Cortex of kidney (tissue), 1 donor: ENCODE measurements around the gene RSPH3.

ENCODE experiments used
- DNase-seq: peaks from one replicate; lab custom pipeline; 2025; lab: John Stamatoyannopoulos, UW

Gene RSPH3

DNA sequence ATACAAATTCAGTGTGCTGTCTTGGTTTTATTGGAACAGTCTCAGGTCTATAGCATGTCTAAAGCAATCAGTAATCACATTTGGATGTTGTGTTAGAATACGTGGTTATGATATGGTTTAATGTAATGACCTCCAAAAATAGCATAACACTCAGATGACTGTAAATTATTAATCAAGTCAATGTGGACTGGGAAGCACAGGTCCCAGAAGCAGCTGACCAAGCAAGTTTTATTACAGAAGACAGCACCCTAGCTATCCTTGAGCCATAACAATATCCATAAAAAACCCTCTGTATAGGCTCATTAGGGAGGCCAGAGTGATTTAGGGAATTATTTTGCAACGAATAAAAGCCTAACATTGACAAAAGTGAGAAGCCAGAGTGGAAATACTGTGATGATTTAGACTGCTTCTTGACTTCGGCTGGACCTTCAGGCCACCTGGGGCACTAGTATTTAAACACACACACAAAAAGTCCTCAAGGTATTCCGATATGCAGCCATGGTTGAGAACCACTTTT, 66.9 kb downstream of the RSPH3 start:
- no peak for DNase-seq

DNA sequence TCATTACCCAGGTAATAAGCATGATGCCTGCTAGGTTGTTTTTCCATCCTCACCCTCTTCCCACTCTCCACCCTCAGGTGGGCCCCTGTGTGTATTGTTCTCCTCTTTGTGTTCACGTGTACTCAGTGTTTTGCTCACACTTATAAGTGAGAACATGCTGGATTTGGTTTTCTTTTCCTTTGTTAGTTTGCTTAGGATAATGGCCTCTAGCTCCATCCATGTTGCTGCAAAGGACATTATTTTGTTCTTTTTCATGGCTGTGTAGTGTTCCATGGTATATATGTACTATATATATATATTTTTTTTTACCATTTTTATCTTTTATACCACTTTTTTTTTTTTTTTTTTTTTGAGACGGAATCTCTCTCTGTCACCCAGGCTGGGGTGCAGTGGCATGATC, 71.9 kb downstream of the RSPH3 start:
- no peak for DNase-seq

DNA sequence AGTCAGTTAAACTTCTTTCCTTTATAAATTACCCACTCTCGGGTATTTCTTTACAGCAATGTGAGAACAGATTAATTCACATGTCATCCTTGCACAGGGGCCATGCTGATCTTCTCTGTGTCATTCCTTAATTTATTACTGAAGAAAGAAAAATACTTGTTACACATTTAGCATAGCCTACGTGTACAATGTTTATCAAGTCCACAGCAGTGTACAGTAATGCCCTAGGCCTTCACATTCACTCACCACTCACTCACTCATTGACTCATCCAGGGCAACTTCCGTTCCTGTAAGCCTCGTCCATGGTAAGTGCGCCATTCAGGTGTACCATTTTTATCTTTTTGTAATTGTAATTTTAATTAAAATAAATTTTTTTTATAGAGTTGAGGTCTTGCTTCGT, 73.6 kb downstream of the RSPH3 start:
- DNase-seq = no peak

DNA sequence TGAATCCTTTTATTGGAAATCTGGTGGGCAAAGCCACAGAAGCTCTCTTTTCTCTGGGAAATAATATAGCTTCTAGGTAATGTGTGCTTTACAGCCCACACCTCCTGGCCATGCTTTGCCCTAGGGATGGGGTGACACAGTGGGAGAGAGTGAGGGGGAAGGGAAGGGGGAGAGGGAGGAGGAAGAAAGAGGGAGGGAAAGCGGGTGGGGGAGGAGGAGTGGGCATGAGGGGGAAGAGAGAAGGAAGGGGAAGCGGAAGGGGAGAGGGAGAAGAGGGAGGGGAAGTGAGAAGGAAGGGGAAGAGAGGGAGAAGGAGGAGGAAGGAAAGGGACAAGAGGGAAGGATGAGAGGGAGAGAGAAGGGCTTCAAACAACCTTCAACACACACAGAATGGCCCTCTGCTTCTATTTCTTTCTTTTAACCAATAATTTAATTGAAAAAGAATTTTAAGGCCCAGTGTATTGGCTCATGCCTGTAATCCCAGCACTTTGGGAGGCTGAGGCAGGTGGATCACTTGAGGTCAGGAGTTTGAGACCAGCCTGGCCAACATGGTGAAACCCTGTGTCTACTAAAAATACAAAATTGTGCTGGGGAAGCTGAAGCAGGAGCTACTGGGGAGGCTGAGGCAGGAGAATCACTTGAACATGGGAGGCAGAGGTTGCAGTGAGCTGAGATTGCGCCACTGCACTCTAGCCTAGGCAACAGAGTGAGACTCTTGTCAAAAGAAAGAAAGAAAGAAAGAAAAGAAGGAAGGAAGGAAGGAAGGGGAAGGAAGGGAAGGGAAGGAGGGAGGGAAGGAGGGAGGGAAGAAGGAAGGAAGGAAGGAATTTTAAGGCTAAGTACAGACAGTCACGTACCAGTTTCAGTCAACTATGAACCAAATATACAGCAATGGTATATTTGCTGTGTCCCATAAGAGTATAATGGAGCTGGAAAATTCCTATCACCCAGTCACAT, 75.2 kb downstream of the RSPH3 start:
- no peak for DNase-seq

DNA sequence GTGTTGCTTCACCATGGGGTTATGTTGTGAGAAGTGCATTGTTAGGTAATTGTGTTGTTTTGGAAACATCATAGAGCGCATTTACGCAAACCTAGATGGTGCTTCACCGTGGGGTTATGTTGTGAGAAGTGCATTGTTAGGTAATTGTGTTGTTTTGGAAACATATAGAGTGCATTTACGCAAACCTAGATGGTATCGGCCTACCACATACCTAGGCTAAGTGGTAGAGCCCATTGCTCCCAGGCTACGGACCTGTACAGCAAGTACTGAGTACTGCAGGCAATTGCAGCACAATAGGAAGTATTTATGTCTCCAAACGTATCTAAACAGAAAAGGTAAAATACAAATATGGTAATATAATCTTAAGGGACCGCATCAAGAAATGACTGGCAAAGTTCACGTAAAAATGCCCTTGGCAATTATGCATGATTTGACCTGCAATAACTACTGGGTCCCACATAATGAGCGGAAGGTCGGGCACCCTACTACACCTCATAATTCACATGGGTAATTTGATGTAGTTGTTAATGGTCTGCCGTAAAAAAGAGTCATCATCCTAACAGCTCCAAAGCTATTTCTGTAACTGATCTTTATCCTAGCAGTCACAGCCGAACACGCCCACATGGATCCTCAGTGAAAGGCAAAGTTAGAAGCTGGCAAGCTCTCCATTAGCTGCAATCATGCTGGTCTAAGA, 76.0 kb downstream of the RSPH3 start:
- DNase-seq = no peak
